ENCODE data around the gene SURF6. TPM values are rescaled to one million over a fixed set of nuclear protein-coding genes. Genes with fewer than 3 reads are reported as not detected.
"Not testable (repeated sequence)": the region's sequence is repeated elsewhere in the genome, so short reads cannot be mapped to it uniquely, and the experiment has no call there.

SURF6 gene
- total and polyA plus RNA-seq, 8 donors, result 10.9 to 31.4 (median 25.7) TPM

GRCh38 chr9:133320421-133320881 is 15.5 kb downstream of the SURF6 start:
- no peaks in the 10 kb centered on the region for H3K4me1 ChIP-seq
- no peak for TF ChIP-seq CTCF (IDR thresholded peaks at IDR 0.05)
- DNase-seq, result peak in 1 of 4 donors; percentile 44
- H3K27ac ChIP-seq, result no peak overlapping the region
- H3K4me3 ChIP-seq, result no peak overlapping the region
- peaks cover 0 to 5% of the 10 kb centered on the region in 2 donors for H3K27me3 ChIP-seq
- no peaks in the 10 kb centered on the region for H3K36me3 ChIP-seq
- no peak for ATAC-seq
- intact Hi-C loops (cut with DNase I), result no loop called here
- H3K9me3 ChIP-seq, result no peaks in the 10 kb centered on the region

GRCh38 chr9:133317551-133317950 is 18.4 kb downstream of the SURF6 start:
- H3K27me3 ChIP-seq; intact Hi-C loops (cut with DNase I); H3K36me3 ChIP-seq; H3K27ac ChIP-seq; H3K9me3 ChIP-seq; H3K4me1 ChIP-seq; H3K4me3 ChIP-seq; ATAC-seq: not testable (repeated sequence)
- DNase-seq, result peak in 1 of 4 donors; percentile 54

- no peak for TF ChIP-seq CTCF (IDR thresholded peaks at IDR 0.05)
- intact Hi-C loops (cut with DNase I), result no loop called here
- Histone ChIP-seq H3K9me3 (no peaks in the 10 kb centered on the region), H3K27me3 (no peaks in the 10 kb centered on the region), H3K36me3 (no peaks in the 10 kb centered on the region), H3K4me3 (no peak overlapping the region), H3K27ac (no peak overlapping the region), H3K4me1 (no peaks in the 10 kb centered on the region)
- DNase-seq, result no peak
- no peak for ATAC-seq
These were observed 20.0 kb downstream of the SURF6 start for GRCh38 chr9:133315997-133316396.

- intact Hi-C loops (cut with DNase I), result no loop called here
- ATAC-seq, result no peak
These were observed 26.4 kb downstream of the SURF6 start for GRCh38 chr9:133309608-133310007.

GRCh38 chr9:133307301-133307700 is 28.7 kb downstream of the SURF6 start:
- Histone ChIP-seq H3K4me3 (no peak overlapping the region), H3K27ac (no peak overlapping the region), H3K4me1 (no peaks in the 10 kb centered on the region), H3K27me3 (peaks cover 0 to 29% of the 10 kb centered on the region in 2 donors), H3K36me3 (no peaks in the 10 kb centered on the region), H3K9me3 (no peaks in the 10 kb centered on the region)
- DNase-seq (peak in 1 of 4 donors; percentile 43), ATAC-seq (no peak)
- intact Hi-C loops (cut with DNase I), result no loop called here
- TF ChIP-seq CTCF (IDR thresholded peaks at IDR 0.05), result no peak

More at GRCh38 chr9:133309608-133310007, 26.4 kb downstream of the SURF6 start:
- no peak for TF ChIP-seq CTCF (IDR thresholded peaks at IDR 0.05)
- Histone ChIP-seq H3K27ac (no peak overlapping the region), H3K4me1 (no peaks in the 10 kb centered on the region), H3K9me3 (no peaks in the 10 kb centered on the region), H3K36me3 (no peaks in the 10 kb centered on the region), H3K27me3 (peaks cover 0 to 25% of the 10 kb centered on the region in 2 donors), H3K4me3 (no peak overlapping the region)
- DNase-seq, result no peak
